LHCN-M2 (cell line): ENCODE data around the gene CHRNB2. TPM values are rescaled to one million over a fixed set of nuclear protein-coding genes. Genes with fewer than 3 reads are reported as not detected.

Experiments used
- DNase-seq: peaks from one replicate; pipeline ENCODE4 v3.0.0-alpha.2; 2012; ENCODE audit warnings: low read depth
- total RNA-seq: library from RNA; depleted of rRNA; stranded (reverse); fragments of >200 nt; gene quantifications from 2 replicates; pipeline ENCODE4 v1.2.3, GENCODE V29; 2014

CHRNB2 gene
- total RNA-seq, 1 experiment from 2014 or later = 0.17 TPM

- DNase-seq = no peak
Measured at GRCh38 chr1:154579374-154579773, 11.8 kb downstream of the CHRNB2 start.

- no peak for DNase-seq
Measured at GRCh38 chr1:154581766-154582165, 14.2 kb downstream of the CHRNB2 start.

DNA sequence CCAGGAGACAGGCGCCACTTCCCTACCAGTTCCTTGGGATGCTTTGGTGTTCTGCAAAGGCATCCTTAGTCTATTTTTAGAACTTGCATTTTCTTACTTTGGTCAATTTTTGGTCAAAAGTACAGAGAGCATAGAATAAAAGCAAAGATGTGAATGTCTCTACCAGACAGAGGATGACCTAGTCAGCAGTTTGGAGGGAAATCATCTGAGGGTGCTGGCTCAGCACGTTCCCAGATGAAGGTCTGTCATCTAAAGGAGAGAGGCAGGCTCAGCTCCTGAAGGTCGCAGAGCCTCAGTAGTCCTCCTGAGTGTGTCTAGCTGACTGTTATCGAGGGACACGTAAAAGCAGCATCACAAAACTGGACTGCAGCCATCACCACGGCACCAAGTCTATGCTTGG is 15.3 kb downstream of the CHRNB2 start:
- DNase-seq = no peak

DNA sequence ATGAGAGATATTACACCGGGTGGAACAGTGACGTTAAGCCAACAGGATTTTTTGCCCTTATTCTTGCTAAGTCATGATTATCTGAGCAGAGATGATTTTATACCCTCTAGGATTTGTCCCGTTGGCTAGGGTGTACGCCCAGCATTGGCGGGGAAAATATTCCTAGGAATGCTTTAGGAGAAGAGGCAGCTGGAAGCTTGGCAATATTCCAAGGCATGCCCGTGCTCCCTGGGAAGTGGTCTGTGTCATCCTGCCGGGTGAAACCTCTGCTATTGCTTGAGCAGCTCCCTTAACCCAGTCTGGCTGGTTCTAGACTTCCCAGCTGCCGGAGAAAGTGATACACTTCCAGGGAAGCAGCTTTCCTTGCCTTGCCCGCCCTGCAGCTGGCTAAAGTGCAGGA is 16.2 kb downstream of the CHRNB2 start:
- DNase-seq = peak; percentile 91

DNA sequence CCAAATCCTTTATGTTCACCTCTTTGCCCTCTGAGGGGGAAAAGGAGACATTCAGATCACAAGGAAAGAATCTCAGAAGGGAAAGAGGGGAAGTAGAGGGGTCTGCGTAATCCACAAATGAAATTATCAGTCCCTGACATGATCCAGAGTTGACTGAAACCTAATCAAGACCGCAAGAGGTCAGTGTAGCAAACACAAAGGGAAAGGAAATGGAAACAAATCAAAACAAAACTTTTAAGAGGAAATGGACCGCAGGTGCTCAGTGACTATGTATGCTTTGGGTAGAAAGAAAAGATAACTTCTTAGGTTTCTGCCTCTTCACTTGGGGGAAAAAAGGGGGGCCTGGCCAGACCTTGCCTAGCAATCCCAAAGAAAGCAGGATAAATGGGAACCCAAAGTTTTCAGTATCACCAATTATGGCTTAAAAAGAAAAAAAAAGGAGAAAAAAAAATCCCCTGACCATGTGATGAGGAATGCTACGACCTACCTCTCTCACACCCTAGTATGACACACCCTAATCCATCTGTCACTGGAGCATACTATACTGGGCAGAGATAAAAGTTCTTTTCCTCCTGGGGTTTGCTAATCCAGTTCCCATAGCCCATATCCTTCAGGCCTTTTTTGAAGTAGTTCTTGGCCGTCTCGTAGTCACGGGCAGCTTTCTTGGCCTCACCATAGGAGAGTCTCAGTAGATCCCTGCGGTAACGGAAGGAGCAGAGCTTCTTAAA is 16.9 kb downstream of the CHRNB2 start:
- DNase-seq = no peak

- no peak for DNase-seq
Measured at GRCh38 chr1:154586231-154586630, 18.7 kb downstream of the CHRNB2 start.

DNA sequence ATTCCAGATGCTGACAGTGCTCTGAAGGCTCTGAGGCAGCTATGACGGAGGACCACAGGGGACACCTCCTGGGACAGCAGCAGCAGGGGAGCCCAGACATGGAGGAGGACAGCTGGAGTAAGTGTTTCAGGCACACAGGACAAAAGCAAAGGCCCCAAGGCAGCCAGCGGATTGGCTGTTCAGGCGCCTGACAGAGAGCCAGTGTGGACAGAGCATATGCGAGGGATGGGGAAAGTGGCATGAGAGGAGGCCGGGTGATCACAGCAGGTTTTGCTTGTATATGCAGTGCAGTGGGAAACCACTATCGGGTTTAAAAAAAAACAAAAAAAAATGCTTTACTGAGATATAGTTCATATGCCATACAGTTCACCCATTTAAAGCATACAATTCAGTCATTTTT is 19.1 kb downstream of the CHRNB2 start:
- DNase-seq = no peak

- no peak for DNase-seq
Measured at GRCh38 chr1:154589780-154590179, 22.2 kb downstream of the CHRNB2 start.

GRCh38 chr1:154590756-154591155 is 23.2 kb downstream of the CHRNB2 start:
- no peak for DNase-seq

DNA sequence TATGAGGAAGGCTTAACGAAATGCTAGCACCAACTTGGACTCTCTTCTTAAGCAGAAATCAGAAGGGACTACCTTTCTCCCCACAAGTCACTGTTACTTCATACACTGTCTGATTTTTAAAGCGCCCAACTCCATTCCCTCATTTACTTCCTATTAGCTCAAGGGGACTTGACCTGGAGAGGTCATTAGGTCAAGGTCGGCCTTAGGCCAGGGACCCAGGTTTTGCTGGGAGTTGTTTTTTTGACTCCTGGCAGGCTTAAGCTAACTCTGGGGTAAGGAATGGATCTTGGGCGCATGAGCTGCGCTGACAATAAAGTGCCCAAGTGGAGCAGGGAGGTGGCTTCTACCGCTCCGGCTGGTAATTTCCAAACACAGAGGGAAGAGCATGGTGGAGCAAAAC is 23.6 kb downstream of the CHRNB2 start:
- DNase-seq = no peak

DNA sequence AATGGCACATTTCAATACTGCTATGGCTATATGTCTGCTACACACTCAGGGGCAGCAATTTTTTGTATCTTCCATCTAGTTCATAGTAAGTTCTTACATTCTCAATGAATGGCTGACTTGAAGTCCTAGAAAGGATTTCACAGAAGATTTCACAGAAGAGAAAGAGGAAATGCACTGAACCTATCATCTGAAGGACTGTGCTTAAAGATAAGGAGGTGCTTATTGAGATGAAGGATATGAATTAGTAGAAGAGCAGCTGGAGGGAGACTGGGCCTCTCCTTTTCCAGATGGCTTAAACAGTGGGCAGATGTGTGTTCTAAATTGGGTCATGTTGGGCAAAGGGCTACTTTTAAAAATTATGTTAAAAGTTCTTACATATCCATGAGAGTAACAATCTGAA is 25.8 kb downstream of the CHRNB2 start:
- DNase-seq = no peak

DNA sequence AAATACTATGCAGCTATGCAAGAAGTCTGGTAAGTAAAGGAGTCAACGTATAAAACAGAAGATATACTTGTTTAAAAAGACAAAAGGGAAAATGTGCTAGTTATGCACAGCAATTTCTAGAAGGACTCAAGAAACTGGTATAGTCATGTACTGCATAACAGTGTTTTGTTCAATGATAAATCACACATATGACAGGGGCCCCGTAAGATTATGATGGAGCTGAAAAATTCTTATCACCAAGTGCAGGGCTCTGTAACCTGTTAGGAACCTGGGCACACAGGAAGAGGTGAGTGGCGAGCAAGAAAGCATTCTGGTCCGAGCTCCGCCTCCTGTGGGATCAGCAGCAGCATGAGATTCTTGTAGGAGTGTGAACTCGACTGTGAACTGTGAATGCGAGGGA is 27.2 kb downstream of the CHRNB2 start:
- DNase-seq = no peak

GRCh38 chr1:154595621-154596020 is 28.0 kb downstream of the CHRNB2 start:
- peak; percentile 30 for DNase-seq

- no peak for DNase-seq
Measured at GRCh38 chr1:154598871-154599635, 31.5 kb downstream of the CHRNB2 start.

- no peak for DNase-seq
Measured at GRCh38 chr1:154599658-154600057, 32.1 kb downstream of the CHRNB2 start.

GRCh38 chr1:154603317-154603716 is 35.7 kb downstream of the CHRNB2 start:
- DNase-seq = no peak

- DNase-seq = no peak
Measured at GRCh38 chr1:154605534-154605933, 38.0 kb downstream of the CHRNB2 start.

- peak; percentile 46 for DNase-seq
Measured at GRCh38 chr1:154607106-154607608, 39.6 kb downstream of the CHRNB2 start.

DNA sequence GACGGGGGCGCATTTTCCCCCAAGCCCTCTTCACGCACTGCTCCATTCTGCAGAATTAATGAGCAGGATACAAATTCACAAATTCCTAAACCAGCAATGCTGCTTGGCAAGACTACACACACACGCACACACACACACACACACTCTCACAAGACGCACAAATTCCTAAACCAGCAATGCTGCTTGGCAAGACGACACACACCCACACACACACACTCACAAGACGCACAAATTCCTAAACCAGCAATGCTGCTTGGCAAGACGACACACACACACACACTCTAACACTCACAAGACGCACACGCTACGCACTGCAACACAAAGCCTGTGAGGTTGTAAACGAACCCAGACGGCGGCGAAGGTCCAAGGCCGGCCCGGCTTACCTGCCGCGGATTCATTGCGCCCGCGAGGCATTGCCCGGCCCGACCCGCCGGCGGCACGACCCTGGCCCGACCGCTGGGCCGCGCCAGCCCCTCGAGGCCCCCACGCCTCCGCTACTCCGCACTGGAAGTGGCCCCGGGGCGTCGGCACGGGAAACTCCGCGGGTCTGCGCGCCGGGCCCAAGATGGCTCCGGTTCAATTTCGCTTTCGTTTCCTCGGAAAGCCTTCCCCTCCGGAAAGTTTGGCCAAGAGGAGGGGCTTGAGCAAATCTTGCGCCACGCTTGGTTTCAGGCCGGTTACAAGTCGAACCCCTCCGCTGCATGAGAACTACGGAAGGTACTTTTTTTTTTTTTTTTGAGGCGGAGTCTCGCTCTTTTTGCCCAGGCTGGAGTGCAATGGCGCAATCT is 40.2 kb downstream of the CHRNB2 start, which contains the start of gene ADAR:
ADAR (minus strand) TSS at position 578 of the 788 bp plus-strand sequence; CDS start at position 398, 180 bp downstream.
- peak; percentile 96 for DNase-seq

GRCh38 chr1:154608397-154609270 is 41.1 kb downstream of the CHRNB2 start:
- DNase-seq = peak; percentile 64
